ENCODE data around the gene CLTB. TPM values are rescaled to one million over a fixed set of nuclear protein-coding genes. Genes with fewer than 3 reads are reported as not detected.
A peak's percentile ranks its signal among the peaks of the same experiment; 100 is the strongest.

CLTB gene
- total RNA-seq, 2 donors from 2014 or later: 39.6 to 57.3 TPM

DNA sequence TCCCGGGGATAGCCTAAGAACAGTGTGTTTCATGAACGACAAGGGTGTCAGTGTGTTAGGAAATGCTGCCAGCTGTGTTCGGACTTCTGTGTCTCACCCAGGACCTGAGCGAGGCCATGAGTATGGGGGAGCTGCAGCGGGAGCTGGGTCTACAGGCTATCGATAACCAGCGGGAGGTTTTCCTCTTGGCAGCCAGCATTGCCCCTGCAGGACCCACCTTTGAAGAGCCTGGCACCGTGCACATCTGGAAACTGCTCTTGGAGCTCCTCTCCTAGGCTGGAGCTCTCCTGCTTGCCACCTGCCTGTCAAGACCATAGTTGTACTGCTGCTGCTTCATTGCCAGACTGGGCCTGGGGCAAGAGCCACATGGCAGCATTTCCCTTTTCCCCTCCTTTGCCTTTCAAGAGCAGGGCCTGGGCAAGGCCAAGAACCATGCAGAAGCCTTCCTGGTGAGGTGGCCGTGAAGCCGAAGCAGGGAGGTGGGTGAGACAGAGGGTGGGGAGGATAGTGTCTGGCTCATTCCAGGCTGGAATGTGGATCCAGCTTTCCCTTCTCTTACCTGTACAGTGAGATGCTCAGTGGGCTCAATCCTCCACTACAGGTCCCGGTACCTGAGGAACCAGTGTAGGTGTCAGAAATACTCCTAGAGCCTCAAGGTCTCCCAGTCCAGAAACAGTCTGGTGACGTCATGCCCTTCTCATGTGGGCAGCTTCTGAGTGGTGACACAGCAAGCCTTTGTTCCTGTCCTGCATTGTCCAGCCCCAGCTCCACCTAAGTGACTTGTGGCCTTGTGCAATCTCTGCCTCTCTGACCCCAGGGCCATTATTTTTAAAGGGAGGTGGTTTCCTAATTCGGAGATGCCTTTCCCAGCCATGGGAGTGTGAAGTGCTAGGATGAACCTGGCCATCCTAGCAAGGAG, 44.5 kb downstream of the CLTB start:
- 87 to 89% methylated on average over 7 to 13 of the region's 13 CpGs for WGBS, 2 donors
- Histone ChIP-seq H3K36me3 (replicated peaks in 1 of 2; ENCODE audit: insufficient read depth in 1 of 2, low read depth in 2 of 2) (no peaks in the 10 kb centered on the region), H3K9me3 (no peaks in the 10 kb centered on the region), H3K27ac (no peak overlapping the region), H3K4me3 (no peak overlapping the region), H3K27me3 (no peaks in the 10 kb centered on the region), H3K4me1 (no peaks in the 10 kb centered on the region)
- DNase-seq (peak in 2 of 4 donors; percentile 26 to 54), ATAC-seq (peak; percentile 53)
- TF ChIP-seq, protein P1, sequence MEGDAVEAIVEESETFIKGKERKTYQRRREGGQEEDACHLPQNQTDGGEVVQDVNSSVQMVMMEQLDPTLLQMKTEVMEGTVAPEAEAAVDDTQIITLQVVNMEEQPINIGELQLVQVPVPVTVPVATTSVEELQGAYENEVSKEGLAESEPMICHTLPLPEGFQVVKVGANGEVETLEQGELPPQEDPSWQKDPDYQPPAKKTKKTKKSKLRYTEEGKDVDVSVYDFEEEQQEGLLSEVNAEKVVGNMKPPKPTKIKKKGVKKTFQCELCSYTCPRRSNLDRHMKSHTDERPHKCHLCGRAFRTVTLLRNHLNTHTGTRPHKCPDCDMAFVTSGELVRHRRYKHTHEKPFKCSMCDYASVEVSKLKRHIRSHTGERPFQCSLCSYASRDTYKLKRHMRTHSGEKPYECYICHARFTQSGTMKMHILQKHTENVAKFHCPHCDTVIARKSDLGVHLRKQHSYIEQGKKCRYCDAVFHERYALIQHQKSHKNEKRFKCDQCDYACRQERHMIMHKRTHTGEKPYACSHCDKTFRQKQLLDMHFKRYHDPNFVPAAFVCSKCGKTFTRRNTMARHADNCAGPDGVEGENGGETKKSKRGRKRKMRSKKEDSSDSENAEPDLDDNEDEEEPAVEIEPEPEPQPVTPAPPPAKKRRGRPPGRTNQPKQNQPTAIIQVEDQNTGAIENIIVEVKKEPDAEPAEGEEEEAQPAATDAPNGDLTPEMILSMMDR (IDR thresholded peaks at IDR 0.05): no peak
- TF ChIP-seq POLR2A (IDR thresholded peaks at IDR 0.05): no peak
- intact Hi-C loops (cut with DNase I): no loop called here

DNA sequence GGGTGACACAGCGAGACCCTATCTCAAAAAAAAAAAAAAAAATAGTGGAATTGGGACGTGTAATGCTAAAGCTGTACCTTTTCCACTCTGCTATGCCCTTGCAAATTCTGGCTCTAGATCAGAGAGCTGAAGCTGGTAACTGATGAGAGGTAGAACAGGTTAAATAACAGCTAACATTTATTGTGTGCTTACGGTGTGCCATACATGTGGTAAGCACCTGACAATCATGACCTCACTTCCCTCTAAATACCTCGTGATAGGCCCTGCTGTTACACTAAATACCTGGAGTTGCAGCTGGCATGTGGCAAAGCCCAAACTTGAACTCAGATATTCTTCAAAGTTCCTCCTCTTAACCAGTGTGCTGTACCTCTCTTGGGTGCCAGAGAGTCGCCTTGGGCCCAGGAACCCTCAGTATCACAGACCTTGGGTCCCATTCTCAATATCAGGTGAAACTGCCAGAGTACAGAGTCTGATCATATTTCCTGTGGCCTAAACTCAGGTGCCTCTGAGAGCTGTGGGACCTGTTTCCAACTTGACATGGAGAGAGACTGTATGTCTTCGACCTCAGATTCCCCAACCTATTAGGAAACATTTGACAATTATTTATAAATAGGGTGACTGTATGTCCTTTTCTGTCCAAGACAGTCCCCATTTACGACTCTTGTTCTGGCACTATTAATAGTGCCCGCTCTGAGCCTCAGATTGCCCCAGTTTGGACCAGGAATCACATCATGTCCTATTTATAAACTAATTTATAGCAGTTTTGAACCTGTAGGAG, 46.2 kb downstream of the CLTB start:
- 79 to 82% methylated on average over 8 of the region's 8 CpGs for WGBS, 2 donors
- Histone ChIP-seq H3K4me3 (no peak overlapping the region), H3K36me3 (replicated peaks in 1 of 2; ENCODE audit: insufficient read depth in 1 of 2, low read depth in 2 of 2) (no peaks in the 10 kb centered on the region)

DNA sequence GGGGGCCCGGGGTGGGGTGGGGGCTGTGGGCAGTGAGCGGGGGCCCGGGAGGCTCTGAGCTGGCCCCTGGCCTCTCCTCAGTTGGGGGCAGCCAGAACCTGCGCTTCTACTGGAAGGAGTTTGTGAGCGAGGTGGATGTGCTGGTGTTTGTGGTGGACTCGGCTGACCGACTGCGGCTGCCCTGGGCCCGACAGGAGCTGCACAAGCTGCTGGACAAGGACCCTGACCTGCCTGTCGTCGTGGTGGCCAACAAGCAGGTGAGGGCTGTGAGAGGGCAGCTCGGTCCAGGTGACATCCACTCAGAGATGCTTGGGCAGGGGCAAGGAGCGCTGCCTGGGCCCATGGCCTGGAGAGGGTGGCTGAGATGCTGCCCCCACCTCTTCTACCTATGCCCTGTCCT, 47.6 kb downstream of the CLTB start:
- intact Hi-C loops (cut with DNase I): no loop called here
- no peaks in the 10 kb centered on the region for H3K9me3 ChIP-seq
- H3K36me3 ChIP-seq (replicated peaks in 1 of 2; ENCODE audit: insufficient read depth in 1 of 2, low read depth in 2 of 2): no peaks in the 10 kb centered on the region
- peaks cover 13% of the 10 kb centered on the region for H3K4me1 ChIP-seq
- ATAC-seq (no peak), DNase-seq (no peak)
- no peak overlapping the region for H3K4me3 ChIP-seq
- no peak overlapping the region for H3K27ac ChIP-seq
- H3K27me3 ChIP-seq: no peaks in the 10 kb centered on the region
- WGBS, 2 donors: 88 to 89% methylated on average over 9 to 13 of the region's 13 CpGs
- TF ChIP-seq POLR2A (IDR thresholded peaks at IDR 0.05): no peak
- TF ChIP-seq, protein P1 (IDR thresholded peaks at IDR 0.05): no peak

More for the DNA sequence above, 46.2 kb downstream of the CLTB start:
- DNase-seq (no peak), ATAC-seq (no peak)
- Histone ChIP-seq H3K27ac (no peak overlapping the region), H3K4me1 (peaks cover 7% of the 10 kb centered on the region), H3K9me3 (no peaks in the 10 kb centered on the region), H3K27me3 (no peaks in the 10 kb centered on the region)
- TF ChIP-seq POLR2A (IDR thresholded peaks at IDR 0.05): no peak
- TF ChIP-seq, protein P1 (IDR thresholded peaks at IDR 0.05): no peak
- intact Hi-C loops (cut with DNase I): no loop called here

DNA sequence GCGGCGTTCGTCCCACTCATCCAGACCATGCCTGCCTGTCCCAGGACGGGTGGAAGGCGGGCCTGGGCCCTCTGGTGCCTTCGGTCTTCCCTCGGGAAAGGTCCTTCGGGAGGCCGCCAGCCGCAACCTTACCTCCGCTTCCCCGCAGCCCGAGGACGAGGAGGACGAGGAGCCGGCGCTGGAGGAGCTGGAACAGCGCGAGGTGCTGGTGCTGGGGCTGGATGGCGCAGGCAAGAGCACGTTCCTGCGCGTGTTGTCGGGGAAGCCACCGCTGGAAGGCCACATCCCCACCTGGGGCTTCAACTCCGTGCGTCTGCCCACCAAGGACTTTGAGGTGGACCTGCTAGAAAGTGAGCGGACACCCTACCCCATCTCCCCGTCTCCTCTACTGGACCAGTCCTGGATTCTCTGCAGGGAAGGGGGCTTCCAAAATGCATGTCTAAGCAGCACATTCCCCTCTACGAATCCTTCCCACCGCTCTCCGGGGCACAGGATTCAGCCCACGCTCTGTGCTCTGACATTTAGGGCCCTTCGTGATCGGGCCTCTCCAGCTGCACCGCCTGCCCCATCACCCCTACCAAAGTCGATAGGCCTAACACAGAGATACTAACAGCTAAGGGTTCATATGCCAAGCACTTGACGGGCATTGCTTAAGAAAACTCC, 50.0 kb downstream of the CLTB start:
- no peak for DNase-seq
- Histone ChIP-seq H3K4me1 (peaks cover 17% of the 10 kb centered on the region), H3K36me3 (replicated peaks in 1 of 2; ENCODE audit: insufficient read depth in 1 of 2, low read depth in 2 of 2) (no peaks in the 10 kb centered on the region), H3K9me3 (no peaks in the 10 kb centered on the region), H3K27ac (no peak overlapping the region), H3K4me3 (no peak overlapping the region), H3K27me3 (no peaks in the 10 kb centered on the region)
- intact Hi-C loops (cut with DNase I): no loop called here
- 75 to 97% methylated on average over 12 to 38 of the region's 38 CpGs for WGBS, 2 donors
- ATAC-seq: no peak
- TF ChIP-seq, protein P1 (IDR thresholded peaks at IDR 0.05): no peak
- TF ChIP-seq POLR2A (IDR thresholded peaks at IDR 0.05): no peak

Data from body of pancreas (tissue), 4 donors.